OCI-LY7 (cell line): ENCODE data around the gene UGT1A3.

Experiments used
- EZH2phosphoT487 ChIP-seq: fragments of 200-600 bp; sonication (generic); IDR thresholded peaks from 2 replicates; pipeline ENCODE4 v1.6.1; 2018; ENCODE audit warnings: low read depth, borderline replicate concordance, mild to moderate bottlenecking, mixed run types, antibody characterized with exemption, low read length, moderate library complexity, mixed read lengths
- TF ChIP-seq, protein P1 (sequence below): fragments of 200-600 bp; sonication (generic); conservative IDR thresholded peaks from 2 replicates; pipeline ENCODE4 v1.5.1; 2014; ENCODE audit warnings: mild to moderate bottlenecking, antibody characterized with exemption, low read length, moderate library complexity, mixed read lengths

DNA sequence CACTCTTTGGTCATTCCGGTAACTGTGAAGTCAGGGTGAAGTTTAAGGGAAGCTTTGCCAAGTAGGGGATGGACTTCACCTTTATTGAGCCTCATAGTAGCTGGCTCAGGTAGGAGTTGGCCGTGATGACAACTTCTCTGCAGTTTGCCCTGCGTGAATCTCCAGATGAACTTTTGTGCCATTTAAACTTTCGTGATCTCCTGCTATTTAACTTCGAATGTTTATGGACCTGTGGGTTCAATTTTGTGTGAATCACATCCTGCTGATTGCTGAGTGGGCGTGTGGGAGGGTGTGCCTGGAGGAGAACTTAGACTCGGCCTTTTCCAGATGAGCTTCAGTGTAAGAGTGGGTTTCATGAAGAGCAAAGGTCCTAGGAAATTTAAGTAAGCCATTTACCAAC, 35.4 kb downstream of the UGT1A3 start:
- TF ChIP-seq, protein P1, sequence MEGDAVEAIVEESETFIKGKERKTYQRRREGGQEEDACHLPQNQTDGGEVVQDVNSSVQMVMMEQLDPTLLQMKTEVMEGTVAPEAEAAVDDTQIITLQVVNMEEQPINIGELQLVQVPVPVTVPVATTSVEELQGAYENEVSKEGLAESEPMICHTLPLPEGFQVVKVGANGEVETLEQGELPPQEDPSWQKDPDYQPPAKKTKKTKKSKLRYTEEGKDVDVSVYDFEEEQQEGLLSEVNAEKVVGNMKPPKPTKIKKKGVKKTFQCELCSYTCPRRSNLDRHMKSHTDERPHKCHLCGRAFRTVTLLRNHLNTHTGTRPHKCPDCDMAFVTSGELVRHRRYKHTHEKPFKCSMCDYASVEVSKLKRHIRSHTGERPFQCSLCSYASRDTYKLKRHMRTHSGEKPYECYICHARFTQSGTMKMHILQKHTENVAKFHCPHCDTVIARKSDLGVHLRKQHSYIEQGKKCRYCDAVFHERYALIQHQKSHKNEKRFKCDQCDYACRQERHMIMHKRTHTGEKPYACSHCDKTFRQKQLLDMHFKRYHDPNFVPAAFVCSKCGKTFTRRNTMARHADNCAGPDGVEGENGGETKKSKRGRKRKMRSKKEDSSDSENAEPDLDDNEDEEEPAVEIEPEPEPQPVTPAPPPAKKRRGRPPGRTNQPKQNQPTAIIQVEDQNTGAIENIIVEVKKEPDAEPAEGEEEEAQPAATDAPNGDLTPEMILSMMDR, result no peak
- TF ChIP-seq EZH2phosphoT487, result no peak
